ENCODE data around the gene KRTAP12-4.

DNA sequence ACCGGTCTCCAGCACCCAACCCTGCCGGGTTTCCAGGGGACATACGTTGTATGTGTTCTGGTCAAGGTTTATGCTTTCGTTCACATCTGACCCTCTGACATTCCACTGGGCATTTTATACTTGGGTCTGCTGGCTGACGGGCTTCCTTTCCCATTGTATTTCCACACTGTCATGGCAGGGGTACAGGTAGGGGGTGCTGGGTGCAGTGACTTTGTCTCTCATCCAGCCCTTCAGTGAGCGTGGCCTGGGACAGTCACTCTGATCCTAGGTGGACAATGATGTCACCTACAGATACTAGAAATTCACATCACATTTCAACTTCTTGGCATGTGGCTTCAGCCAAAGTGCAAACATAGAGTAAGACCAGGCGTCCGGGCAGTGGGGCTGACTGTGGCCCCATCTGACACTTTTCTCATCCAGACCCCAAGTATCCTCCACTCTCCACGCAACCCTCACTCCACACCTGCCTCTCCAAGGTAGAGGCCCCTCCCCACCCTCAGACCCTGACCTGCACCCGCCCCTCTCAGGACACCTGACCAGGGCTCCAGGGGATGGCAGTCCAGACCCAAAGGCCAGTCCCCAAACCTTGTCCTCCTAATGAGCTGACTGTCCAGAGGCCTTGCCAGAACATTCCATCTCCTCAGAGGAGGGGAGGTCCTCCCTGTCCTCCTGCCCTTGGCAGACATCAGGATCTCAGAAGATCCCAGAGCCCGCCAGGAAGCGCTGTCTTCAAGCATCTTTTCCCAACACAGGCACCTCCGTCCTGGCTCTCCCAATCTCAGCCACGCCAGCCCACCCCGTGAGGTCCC, 18.0 kb downstream of the KRTAP12-4 start:
- TF ChIP-seq POLR2A (IDR thresholded peaks at IDR 0.05; ENCODE audit: low read depth) (no peak), POLR2AphosphoS5 (IDR thresholded peaks at IDR 0.05) (no peak), EP300 (IDR thresholded peaks at IDR 0.05) (no peak)
- TF ChIP-seq, protein P1, sequence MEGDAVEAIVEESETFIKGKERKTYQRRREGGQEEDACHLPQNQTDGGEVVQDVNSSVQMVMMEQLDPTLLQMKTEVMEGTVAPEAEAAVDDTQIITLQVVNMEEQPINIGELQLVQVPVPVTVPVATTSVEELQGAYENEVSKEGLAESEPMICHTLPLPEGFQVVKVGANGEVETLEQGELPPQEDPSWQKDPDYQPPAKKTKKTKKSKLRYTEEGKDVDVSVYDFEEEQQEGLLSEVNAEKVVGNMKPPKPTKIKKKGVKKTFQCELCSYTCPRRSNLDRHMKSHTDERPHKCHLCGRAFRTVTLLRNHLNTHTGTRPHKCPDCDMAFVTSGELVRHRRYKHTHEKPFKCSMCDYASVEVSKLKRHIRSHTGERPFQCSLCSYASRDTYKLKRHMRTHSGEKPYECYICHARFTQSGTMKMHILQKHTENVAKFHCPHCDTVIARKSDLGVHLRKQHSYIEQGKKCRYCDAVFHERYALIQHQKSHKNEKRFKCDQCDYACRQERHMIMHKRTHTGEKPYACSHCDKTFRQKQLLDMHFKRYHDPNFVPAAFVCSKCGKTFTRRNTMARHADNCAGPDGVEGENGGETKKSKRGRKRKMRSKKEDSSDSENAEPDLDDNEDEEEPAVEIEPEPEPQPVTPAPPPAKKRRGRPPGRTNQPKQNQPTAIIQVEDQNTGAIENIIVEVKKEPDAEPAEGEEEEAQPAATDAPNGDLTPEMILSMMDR (IDR thresholded peaks at IDR 0.05): no peak
